ENCODE data around the gene IFI44L.

Gene IFI44L

DNA sequence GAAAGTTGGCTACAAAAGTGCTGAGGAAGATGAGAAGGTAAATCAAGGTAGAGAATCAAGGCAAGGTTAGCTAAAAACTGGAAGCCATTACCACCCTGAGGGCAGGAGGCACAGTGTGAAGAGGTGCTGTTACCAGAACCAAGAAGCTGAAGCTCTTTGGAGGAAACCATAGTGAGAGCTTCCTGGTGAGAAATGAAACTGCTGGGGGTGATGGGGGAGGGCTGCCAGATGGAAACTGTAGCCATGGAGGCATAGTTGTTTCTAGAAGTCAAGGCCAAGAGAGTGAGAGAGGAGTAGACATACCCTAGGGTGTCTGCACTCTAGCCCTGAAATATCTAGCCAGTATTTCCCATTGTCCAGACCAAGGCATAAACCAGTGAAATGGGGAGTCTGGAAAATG is 58.1 kb downstream of the IFI44L start:
- H3K4me3 ChIP-seq (ENCODE audit: low read length): no peak overlapping the region
- no peak for DNase-seq (ENCODE audit: low read depth, low spot score)

DNA sequence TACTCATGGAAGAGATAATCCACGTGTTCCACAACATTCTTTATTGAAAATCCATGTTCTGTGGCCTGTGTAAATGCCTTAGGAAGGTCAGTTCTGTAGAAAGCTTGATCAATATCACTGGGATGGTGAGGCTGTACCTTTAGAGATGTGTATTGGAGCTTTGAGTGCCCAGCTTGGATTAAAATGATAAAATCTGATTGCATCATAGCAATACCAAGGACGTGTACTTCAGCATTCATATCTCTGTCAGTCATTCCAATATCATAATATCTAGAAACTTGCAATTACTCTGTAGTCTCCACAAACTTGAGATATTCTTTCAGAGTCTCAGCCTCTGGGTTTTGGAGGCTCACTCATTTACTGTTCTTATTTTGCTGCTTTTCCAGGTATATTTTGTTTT is 61.0 kb downstream of the IFI44L start:
- H3K4me3 ChIP-seq (ENCODE audit: low read length): no peak overlapping the region
- DNase-seq (ENCODE audit: low read depth, low spot score): no peak

DNA sequence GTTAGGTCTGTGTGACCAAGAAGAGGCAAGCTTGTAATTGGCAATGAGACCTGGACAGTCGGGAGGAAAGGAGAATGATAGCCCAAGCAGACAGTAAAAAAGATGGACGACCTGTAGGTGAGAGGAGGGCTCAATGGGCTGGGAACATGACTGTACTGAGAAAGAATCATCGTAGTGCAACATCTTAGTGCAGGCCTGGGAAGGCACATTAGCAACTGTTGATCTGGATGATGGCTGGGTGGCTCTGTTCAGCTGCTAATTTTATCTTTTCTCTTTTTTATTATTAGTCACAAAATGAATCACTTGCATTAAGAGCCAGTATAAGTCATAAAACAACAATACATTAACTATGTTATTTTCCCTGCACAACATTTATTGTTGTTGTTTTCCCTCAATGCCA is 62.2 kb downstream of the IFI44L start:
- DNase-seq (ENCODE audit: low read depth, low spot score): no peak
- no peak overlapping the region for H3K4me3 ChIP-seq (ENCODE audit: low read length)

DNA sequence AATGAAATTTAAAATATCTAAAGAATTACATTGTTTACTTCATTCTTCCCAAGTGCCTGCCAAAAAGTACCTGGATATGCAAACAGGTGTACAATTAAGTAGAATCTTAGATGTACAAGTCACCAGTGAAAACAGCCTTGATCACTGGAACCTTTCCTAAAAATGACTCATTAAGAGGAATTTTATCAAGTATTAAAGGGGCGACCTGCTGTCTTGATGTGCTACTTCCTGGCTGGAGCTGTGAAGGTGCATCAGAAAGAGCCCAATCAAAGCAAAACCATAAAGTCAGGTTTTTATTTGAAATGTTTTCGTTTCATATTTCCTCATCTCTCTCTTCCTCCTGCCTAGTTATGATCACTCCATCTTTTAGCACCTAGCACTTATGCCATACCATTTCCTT is 62.8 kb downstream of the IFI44L start:
- no peak overlapping the region for H3K4me3 ChIP-seq (ENCODE audit: low read length)
- no peak for DNase-seq (ENCODE audit: low read depth, low spot score)

DNA sequence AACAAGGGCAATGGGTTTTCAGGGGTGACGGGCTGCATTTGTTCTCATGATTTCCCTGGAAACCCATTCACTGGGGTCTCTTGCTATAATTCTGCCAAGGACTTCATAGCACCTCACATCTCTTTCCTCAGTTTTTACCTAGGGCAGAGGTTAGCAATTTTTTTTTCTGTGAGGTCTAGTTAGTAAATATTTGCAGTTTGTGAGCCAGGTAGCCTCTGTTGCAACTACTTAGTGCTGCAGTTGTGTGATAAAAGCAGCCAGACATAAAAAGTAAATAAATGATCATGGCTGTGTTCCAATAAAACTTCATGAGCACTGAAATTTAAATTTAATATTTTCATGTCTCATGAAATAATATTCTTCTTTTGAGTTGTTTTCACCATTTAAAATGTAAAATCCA is 67.1 kb downstream of the IFI44L start:
- no peak for DNase-seq (ENCODE audit: low read depth, low spot score)
- no peak overlapping the region for H3K4me3 ChIP-seq (ENCODE audit: low read length)

DNA sequence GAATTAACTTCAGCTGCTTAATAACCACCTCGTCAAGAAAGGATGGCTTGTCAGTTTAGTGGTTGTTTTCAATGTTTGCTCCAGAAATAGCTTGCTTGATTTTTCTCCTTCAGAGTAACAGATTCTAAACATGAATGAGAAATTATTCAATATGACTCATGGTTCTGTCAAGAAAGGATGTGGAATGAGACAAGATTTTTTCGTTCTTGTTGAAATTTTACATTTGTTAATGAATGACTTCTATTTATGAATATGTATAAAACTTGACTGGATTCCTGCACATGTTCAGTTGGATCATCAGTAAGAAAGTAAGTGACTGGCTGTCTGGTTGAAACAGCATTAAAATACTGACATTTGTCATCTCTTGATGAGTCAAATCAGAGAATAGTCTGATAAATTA is 67.7 kb downstream of the IFI44L start:
- no peak for DNase-seq (ENCODE audit: low read depth, low spot score)

DNA sequence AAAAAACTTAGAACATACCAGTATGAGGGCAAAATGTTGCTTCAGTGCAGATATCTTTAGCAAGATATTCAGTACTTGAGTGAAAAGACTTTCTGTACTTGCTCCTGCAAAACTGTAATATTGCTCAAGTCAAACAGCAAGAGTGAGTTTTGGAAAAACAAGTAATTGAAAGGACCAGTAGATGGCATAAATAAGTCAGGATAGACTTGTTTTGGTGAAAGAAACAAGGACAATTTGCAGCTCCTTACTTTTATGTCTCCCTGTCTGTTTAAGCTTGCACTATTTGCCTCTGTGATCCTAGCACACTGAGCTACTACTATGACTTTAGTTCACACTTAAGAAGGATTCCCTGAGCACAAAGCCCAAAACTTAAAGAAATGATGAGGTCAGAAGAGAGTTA is 68.4 kb downstream of the IFI44L start:
- H3K4me3 ChIP-seq (ENCODE audit: low read length): no peak overlapping the region
- no peak for DNase-seq (ENCODE audit: low read depth, low spot score)

More for the DNA sequence above, 67.7 kb downstream of the IFI44L start:
- no peak overlapping the region for H3K4me3 ChIP-seq (ENCODE audit: low read length)

DNA sequence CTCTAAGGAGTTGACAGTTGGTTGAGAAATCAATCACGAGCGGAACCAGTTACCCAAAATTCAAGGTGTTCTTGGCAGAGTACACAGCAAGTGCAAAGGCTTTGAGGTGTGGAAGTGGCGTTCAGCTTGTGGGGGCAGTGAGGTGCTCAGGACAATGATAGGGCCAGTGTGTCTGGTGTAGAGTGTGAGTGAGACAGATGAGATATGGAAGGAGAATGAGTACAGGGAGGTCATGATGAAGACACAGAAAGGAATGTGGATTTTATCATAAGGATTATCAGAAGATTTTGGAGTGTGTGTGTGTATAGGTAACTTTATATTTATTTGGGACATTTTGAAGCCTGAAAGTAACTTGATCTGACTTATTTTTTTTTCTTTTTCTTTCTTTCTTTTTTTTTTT is 70.3 kb downstream of the IFI44L start:
- no peak overlapping the region for H3K4me3 ChIP-seq (ENCODE audit: low read length)
- no peak for DNase-seq (ENCODE audit: low read depth, low spot score)

DNA sequence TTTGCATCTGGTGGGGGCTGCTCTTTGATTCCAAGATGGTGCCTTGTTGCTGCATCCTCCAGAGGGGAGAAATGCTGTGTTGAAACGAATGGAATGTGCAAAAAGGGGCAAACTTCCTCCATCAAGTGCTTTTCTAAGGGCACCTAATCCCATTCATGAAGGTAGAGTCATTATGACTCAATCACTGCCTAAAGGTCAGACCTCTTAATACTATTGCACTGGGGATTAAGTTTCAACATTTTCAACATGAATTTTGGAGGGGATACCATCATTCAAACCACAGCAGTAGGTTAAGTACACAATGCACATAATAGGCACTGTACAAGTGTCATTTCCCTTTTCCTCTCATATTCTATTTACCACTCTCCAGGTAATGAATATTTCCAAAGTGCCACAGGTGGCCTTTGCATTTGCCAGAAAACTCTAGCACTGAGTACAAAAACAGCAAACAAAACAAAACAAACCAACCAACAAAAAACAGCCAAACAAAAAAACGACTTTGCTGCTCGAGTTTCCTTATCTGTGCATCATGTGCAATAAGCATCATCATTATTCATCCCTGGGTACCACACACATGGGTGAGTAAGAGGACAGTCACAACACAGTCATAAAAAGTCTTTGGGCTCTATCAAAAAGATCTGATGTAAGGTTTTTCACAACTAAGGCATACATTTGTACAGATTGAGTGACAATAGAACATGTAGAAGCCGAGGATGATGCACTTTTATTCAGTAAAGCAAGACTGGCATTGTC is 71.9 kb downstream of the IFI44L start:
- no peak overlapping the region for H3K4me3 ChIP-seq (ENCODE audit: low read length)
- DNase-seq (ENCODE audit: low read depth, low spot score): no peak
